SK-N-SH treated with all-trans-retinoic acid at 6 μM for 48 hours (cell line): ENCODE results near the gene PDGFA.

ENCODE experiments used
- ATAC-seq: fragments of 200-7000 bp; cut with Tn5 transposase; 3 replicates; pipeline ENCODE4 v1.9.1; 2020; ENCODE audit warnings: mild to moderate bottlenecking, moderate library complexity
- ARNTL ChIP-seq: fragments of 450-650 bp; formaldehyde crosslinking; IDR thresholded peaks from 2 replicates; pipeline ENCODE4 v1.5.0; 2020; ENCODE audit warnings: low read depth, mild to moderate bottlenecking, moderate library complexity, borderline replicate concordance
- BACH2 ChIP-seq: fragments of 250-450 bp; sonication (Bioruptor Pico); IDR thresholded peaks from 2 replicates; pipeline ENCODE4 v1.9.0; 2021; ENCODE audit warnings: mild to moderate bottlenecking, borderline replicate concordance
- CREB5 ChIP-seq: fragments of 250-450 bp; sonication (Bioruptor Pico); IDR thresholded peaks from 2 replicates; pipeline ENCODE4 v1.5.1; 2020; ENCODE audit warnings: low read depth, mild to moderate bottlenecking, moderate library complexity
- CSDC2 ChIP-seq: fragments of 250-450 bp; sonication (Bioruptor Pico); IDR thresholded peaks from 2 replicates; pipeline ENCODE4 v1.5.0; 2020; ENCODE audit warnings: mild to moderate bottlenecking, moderate library complexity
- ESRRG ChIP-seq: fragments of 250-450 bp; sonication (Bioruptor Pico); IDR thresholded peaks from 2 replicates; pipeline ENCODE4 v1.6.1; 2021; ENCODE audit warnings: mild to moderate bottlenecking
- GLIS3 ChIP-seq: fragments of 250-450 bp; sonication (Bioruptor Pico); IDR thresholded peaks from 2 replicates; pipeline ENCODE4 v1.5.0; 2020; ENCODE audit warnings: mild to moderate bottlenecking, moderate library complexity
- ISL1 ChIP-seq: fragments of 250-450 bp; sonication (Bioruptor Pico); IDR thresholded peaks from 2 replicates; pipeline ENCODE4 v2.1.2; 2022; ENCODE audit warnings: mild to moderate bottlenecking, moderate library complexity
- OSR1 ChIP-seq: fragments of 250-450 bp; sonication (Bioruptor Pico); IDR thresholded peaks from 2 replicates; pipeline ENCODE4 v1.8.0; 2022; ENCODE audit warnings: moderate library complexity, mild to moderate bottlenecking, inconsistent platforms
- PATZ1 ChIP-seq: fragments of 250-450 bp; sonication (Bioruptor Pico); IDR thresholded peaks from 2 replicates; pipeline ENCODE4 v1.8.0; 2020; ENCODE audit warnings: mild to moderate bottlenecking, moderate library complexity, borderline replicate concordance
- POU6F1 ChIP-seq: fragments of 250-450 bp; sonication (Bioruptor Pico); IDR thresholded peaks from 2 replicates; pipeline ENCODE4 v1.8.0; 2021; ENCODE audit warnings: low read depth, mild to moderate bottlenecking, moderate library complexity, borderline replicate concordance
- PPARA ChIP-seq: fragments of 250-450 bp; sonication (Bioruptor Pico); IDR thresholded peaks from 2 replicates; pipeline ENCODE4 v1.5.0; 2020; ENCODE audit warnings: mild to moderate bottlenecking, borderline replicate concordance
- RARB ChIP-seq: fragments of 250-450 bp; sonication (Bioruptor Pico); IDR thresholded peaks from 2 replicates; pipeline ENCODE4 v1.8.0; 2021; ENCODE audit warnings: mild to moderate bottlenecking, moderate library complexity
- SNAI2 ChIP-seq: fragments of 250-450 bp; sonication (Bioruptor Pico); IDR thresholded peaks from 2 replicates; pipeline ENCODE4 v1.5.0; 2020; ENCODE audit warnings: mild to moderate bottlenecking, moderate library complexity
- TCF4 ChIP-seq: fragments of 250-450 bp; sonication (Bioruptor Pico); IDR thresholded peaks from 2 replicates; pipeline ENCODE4 v1.8.0; 2021; ENCODE audit warnings: mild to moderate bottlenecking, moderate library complexity, borderline replicate concordance
- TOX ChIP-seq: fragments of 250-450 bp; sonication (Bioruptor Pico); IDR thresholded peaks from 2 replicates; pipeline ENCODE4 v1.8.0; 2021; ENCODE audit warnings: mild to moderate bottlenecking, moderate library complexity, borderline replicate concordance
- TSHZ2 ChIP-seq: fragments of 250-450 bp; sonication (Bioruptor Pico); IDR thresholded peaks from 2 replicates; pipeline ENCODE4 v1.5.0; 2020; ENCODE audit warnings: mild to moderate bottlenecking, moderate library complexity
- ZC3H10 ChIP-seq: fragments of 250-450 bp; sonication (Bioruptor Pico); IDR thresholded peaks from 2 replicates; pipeline ENCODE4 v1.5.1; 2021; ENCODE audit warnings: mild to moderate bottlenecking, moderate library complexity
- ZFP3 ChIP-seq: fragments of 250-450 bp; sonication (Bioruptor Pico); IDR thresholded peaks from 2 replicates; pipeline ENCODE4 v1.5.0; 2020; ENCODE audit warnings: mild to moderate bottlenecking, moderate library complexity
- ZFP30 ChIP-seq: fragments of 450-650 bp; formaldehyde crosslinking; IDR thresholded peaks from 2 replicates; pipeline ENCODE4 v1.5.0; 2022; ENCODE audit warnings: mild to moderate bottlenecking, moderate library complexity
- ZNF70 ChIP-seq: fragments of 450-650 bp; formaldehyde crosslinking; IDR thresholded peaks from 2 replicates; pipeline ENCODE4 v1.5.0; 2020; ENCODE audit warnings: mild to moderate bottlenecking, moderate library complexity
- ZNF8 ChIP-seq: fragments of 450-650 bp; formaldehyde crosslinking; IDR thresholded peaks from 2 replicates; pipeline ENCODE4 v1.5.0; 2020; ENCODE audit warnings: mild to moderate bottlenecking, moderate library complexity

The PDGFA gene

GRCh38 chr7:560966-561630 is 41.5 kb upstream of the PDGFA start:
- no peak for TF ChIP-seq POU6F1
- no peak for TF ChIP-seq ZC3H10
- ATAC-seq, result no peak

- TF ChIP-seq CREB5 (CRISPR knock-in tag), result no peak
- no peak for TF ChIP-seq ZNF70
- no peak for TF ChIP-seq POU6F1
- TF ChIP-seq PPARA (CRISPR knock-in tag), result no peak
- TF ChIP-seq TOX (CRISPR knock-in tag), result no peak
- TF ChIP-seq ESRRG, result no peak
- no peak for TF ChIP-seq RARB (CRISPR knock-in tag)
- TF ChIP-seq GLIS3 (CRISPR knock-in tag), result no peak
- no peak for TF ChIP-seq CSDC2 (CRISPR knock-in tag)
- no peak for TF ChIP-seq OSR1 (CRISPR knock-in tag)
- TF ChIP-seq ZFP30 (CRISPR knock-in tag), result no peak
- TF ChIP-seq ZC3H10, result no peak
- ATAC-seq, result no peak
Measured at GRCh38 chr7:559396-559705, 39.7 kb upstream of the PDGFA start.

- TF ChIP-seq ZFP3 (CRISPR knock-in tag) (no peak), ZNF8 (CRISPR knock-in tag) (no peak), ZFP30 (CRISPR knock-in tag) (no peak), ZC3H10 (no peak), OSR1 (CRISPR knock-in tag) (no peak), TOX (CRISPR knock-in tag) (no peak), ZNF70 (no peak), GLIS3 (CRISPR knock-in tag) (no peak), POU6F1 (no peak), CSDC2 (CRISPR knock-in tag) (no peak)
- ATAC-seq, result no peak
Measured at GRCh38 chr7:557558-557881, 37.9 kb upstream of the PDGFA start.

GRCh38 chr7:556837-557557 is 37.4 kb upstream of the PDGFA start:
- ATAC-seq, result no peak
- TF ChIP-seq POU6F1 (no peak), RARB (CRISPR knock-in tag) (no peak), TSHZ2 (no peak), BACH2 (CRISPR knock-in tag) (no peak), PATZ1 (CRISPR knock-in tag) (no peak), OSR1 (CRISPR knock-in tag) (no peak), ZFP30 (CRISPR knock-in tag) (no peak), ISL1 (no peak), CSDC2 (CRISPR knock-in tag) (no peak), TCF4 (CRISPR knock-in tag) (no peak), ARNTL (CRISPR knock-in tag) (no peak), ZNF8 (CRISPR knock-in tag) (no peak), ZNF70 (no peak), ZFP3 (CRISPR knock-in tag) (no peak), GLIS3 (CRISPR knock-in tag) (no peak), SNAI2 (CRISPR knock-in tag) (no peak), PPARA (CRISPR knock-in tag) (no peak), ESRRG (no peak)
